NCI-H1105 treated with DMSO at 0.1 percent for 48 hours (cell line): ENCODE data around the gene MAP3K9.

Experiments
- DNase-seq: peaks from one replicate; lab custom pipeline; 2025; lab: John Stamatoyannopoulos, UW

The MAP3K9 gene

DNA sequence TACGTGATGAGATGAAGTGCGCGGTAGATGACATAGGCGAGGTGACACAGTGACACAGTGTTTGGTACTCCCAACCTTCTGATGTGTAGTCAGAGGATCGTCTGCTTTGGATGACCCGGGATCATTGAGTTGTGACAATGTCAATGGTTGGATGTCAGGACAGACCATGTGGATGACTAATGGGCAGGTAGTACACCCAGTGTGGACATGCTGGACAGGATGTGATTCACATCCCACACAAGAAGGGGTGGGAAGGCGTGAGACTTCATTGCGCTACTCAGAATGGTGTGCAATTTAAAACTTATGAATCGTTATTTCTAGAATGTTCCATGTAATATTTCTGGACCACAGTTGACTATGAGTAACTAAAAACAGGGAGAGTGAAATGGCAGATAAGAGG, 23.8 kb downstream of the MAP3K9 start:
- no peak for DNase-seq

DNA sequence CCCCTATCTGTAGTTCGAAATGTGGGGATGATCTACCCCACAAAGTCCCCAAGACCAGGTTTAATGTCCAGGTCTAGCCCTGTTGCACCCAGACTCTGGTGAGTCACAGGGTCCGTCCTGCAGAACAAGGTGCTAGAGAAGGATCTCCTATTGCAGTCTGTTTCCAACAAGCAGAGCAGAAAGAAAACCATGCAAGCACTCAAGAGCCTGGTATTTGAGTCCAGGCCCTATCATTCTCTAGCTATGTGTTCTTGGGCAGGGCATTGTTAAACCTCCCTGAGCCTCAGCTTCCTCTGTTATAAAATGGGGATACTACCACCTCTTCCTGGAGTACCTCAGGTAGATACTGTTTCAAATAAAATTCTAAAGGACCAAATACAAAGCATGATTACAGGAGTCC, 24.4 kb downstream of the MAP3K9 start:
- DNase-seq, result no peak

DNA sequence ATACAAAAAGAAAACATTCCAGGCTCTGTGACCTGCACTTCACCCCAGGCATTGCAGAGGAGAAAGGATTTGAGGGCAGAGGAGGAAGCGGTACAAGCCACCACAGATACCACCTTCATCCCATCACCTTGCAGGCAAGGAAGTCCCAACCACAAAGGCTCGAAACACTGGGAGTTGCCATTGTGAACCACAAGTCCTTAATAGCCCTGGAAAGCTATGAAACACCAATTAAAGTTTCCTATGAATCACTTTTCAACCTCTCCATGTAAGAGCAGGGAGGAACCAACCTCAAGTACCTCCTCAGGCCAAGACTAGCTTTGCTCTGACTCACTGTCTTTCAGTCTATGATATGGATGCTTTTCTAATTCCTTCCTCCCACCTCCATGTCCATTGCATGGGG, 27.0 kb downstream of the MAP3K9 start:
- no peak for DNase-seq

DNA sequence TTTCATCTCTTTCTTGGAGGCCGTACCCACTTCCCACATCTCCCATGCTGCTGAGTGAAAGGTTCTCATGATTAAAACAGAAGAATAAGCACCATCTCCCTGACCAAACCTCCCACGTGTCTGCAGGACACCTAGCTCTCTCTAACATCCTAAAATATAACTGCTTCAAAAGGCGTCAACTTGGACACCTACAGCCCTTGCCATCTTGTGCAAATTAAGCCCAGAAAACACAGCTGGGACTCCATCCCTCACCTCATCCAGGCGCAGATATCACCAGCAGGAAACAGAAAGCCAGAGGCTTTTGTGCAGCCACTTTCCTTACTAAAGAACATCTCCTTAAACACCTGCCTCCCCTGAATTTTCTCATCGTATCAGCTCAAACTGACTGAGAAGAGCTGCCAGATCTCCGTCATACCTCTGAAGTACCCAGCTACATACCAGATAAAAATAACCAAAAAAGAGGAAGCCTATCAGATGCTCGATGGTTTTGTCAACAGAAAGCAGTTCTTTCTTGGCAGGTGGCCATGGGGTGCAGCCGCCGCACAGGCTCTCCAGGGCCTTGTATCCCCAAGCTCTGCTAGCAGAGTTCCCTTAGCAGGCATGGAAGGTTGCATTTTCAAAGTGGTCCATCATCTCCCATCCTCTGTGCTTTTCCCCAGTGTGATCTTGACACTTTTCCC, 28.8 kb downstream of the MAP3K9 start:
- DNase-seq, result peak; percentile 83

DNA sequence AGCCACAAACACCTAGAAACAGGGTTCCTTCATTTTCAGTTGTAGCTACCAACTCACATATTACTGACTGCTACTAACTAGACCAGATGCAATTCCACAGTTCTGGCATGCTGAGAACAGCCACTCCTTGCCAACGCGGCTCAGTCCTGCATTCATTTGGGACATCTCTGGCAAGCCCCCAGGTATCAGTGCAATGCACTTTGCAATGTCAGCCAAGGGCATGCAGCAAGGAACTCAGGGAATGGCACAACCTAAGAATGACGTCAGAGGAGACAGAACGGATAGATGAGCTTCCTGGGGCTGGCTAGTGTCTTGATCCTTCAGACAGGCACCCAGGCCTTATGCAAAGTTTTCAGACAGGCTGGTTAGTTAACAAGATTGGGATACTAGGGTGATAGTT, 29.6 kb downstream of the MAP3K9 start:
- no peak for DNase-seq

DNA sequence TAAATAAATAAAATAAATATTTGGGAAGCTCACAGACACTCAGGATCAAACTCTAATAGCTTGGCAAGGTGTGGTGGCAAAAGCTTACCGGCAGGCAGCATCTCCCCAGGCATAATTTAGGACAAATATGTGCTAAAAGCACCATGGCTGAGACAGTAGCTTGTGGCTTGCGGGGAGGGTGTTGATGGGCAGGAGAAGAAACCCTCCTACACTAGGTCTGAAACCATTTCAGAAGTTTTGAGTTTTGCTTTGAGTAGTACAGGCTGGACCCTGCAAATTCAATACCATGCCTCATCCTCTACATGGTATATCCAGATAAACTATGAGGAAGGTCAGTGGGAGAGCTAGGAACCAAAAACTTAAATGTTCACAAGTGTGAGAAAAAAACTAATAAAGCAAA, 33.1 kb downstream of the MAP3K9 start:
- no peak for DNase-seq

DNA sequence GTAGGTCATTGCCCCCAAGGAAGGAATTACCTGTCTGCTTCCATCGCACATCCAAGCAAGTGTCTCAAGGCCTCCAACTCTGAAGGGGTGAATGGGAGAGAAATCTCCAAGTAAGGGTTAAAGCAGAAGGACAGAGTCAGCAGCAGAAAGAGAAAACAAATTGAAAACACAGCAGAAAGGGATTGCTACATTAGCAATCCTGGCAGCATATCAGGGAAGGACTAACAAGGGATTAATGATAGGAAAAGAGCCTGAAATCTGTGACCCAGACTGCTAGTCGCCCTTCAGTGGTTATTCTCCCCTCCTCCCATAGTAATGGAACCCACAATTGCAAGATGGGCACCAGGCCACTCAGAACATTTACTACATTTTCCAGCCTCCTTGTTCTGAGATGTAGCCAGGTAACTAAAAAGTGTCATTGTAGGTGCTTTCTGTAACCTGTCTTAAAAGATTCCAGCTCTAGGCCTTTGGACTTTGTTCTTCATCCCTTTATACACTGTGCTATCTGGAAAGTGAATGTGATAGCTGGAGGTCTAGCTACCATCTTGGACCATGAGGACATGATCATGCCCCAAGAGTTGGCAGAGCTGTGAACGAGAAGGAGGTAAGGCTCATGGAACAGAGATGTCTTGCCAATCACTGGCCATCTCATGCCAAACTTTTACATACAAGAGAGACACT, 36.0 kb downstream of the MAP3K9 start:
- DNase-seq, result no peak

DNA sequence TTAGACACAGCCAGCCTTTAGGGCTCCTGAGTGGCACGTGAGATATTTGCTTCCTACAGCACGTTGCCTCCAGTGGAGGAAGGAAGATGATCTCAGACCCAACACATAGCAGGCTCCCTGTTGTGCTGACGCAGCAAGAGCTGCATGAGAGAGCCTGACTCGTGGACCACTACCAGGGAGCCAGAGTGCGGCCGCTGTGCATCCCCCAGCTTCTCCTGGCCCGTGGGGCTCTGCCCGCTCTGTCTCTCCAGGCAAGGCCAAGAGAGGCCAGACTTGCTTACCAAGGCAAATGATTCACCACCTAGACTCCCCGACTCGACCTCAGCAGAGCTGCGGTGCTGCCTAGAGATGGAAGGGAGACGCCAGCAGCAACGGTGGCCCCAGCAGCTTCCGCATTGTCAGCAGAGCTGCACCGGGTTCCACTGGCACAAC, 37.5 kb downstream of the MAP3K9 start:
- no peak for DNase-seq

DNA sequence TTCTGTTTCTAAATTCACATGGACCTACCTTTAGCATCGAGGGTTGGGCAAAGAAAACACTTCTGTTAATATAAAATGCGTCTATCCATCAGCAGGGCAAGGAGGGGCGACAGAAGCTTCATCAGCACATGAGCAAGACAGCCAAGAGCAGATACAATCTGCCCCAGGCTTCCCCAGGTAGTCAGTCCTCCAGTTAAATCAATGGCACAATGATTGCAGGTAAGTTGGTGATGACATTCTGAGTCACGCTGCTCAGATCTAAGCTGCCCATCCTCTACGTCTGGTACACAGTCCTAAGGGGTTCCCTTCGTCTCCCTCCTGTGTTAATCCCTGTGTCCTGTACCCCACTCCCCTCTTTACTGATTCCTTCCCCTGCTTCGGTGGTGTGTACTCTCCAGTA, 38.8 kb downstream of the MAP3K9 start:
- DNase-seq, result no peak

DNA sequence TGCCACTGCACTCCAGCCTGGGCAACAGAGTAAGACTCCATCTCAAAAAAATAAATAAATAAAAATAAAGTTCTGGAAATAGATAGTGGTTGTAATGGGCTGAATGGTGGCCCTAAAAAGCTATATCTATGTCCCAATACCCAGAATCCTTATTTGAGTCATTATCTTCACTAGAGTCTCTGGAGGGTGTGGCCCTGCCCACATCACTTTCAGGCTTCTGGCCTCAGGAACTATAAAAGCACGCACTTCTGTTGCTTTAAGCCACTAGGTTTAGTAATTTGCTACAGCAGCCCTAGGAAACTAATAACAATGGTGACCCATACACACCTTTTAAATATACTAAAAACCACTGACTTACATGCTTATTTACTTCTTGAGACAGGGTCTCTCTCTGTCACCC, 49.9 kb downstream of the MAP3K9 start:
- DNase-seq, result no peak

DNA sequence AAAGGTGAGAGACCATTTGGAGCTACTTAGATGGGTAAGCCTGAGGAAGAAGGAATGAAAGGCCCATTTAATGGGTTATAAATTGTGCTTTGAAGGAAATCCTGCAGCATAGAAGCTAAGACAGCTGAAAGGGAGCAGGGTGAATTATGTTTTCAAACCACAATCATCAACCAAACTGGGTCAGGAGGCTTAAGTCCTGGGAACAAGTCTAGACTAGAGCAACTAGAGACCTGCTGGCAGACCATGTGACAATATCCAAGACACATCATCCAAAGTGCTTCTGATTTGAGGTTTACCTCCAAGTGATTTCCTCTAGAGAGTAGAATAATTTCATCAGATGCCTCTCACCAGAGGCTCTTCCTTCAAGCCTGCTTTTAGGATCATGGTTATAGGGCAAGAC, 53.7 kb downstream of the MAP3K9 start:
- no peak for DNase-seq

DNA sequence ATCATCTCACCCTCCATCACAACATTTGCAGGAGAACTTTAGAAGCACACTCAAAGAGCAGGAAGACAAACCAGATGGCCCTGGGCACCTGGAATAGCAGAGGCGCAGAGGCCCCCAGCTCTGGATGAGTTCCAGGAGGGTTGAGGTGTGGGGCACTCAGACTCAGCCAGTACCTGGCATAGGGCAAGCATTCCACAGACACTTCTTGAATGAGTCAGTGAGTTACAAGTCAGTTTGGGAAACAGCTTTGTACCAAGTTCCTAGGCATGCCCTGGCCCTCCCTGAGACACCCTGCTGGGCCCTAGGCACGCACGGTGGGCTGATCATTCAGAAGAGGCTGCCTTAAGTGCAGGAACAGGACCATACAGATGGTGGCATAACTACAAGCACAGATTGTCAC, 54.3 kb downstream of the MAP3K9 start:
- no peak for DNase-seq

DNA sequence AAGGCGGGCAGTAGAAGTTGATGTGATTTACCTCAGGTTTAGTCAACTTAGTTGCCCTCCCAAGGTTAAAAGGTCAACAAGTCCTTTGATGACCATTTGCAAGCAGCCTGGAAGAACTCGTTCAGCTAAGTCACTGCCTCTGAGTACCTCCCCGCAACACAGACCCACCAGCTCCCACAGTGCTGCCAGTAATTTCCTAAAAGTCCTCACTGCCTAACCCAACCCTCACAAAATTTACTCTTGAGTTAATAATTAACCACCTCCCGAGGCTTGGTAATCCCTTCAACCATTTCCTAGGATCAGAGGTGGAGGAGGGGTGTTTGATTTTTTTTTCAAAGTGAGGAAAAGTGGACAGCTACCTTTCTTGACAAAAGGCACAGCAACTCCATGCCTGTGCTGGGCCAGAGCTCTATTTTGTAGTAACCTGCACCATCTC, 55.8 kb downstream of the MAP3K9 start:
- DNase-seq, result no peak

DNA sequence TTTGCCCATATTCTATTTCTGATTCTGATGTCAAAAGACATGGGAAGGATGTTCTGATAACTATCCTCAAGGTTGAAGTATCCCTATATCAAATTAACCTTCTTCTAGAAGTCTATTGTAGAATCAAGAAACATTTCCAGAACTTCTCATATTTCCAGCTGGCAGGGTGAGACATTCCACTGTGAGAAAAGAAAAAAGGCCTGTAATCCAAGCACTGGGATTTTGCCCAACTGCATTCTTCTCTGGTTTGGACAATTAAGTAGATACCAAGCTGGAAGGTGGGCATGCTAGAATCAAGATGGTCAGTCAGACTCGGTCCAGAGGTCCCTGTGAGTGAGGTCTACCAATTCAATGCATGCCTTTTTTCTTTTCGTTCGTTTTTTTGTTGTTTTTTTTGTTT, 60.9 kb downstream of the MAP3K9 start:
- no peak for DNase-seq

DNA sequence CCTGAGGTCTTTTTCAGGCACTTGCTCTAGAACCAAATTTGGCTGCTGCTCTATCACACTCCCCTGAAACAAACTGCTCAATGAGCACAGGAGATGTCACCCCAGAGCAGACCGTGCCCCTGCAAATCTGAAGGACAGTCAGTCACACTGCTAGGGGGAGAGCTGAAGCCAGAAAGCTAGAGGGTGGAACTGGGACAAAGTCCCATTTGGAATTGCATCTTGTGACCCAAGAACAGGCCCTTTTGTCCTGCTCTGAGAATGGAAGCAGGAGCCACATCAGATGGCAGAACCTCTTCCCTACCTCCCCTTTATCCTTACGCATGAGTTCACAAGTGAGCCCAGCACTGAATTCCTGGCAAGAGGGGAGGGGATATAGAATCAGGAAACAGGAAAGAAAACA, 64.7 kb downstream of the MAP3K9 start:
- no peak for DNase-seq

DNA sequence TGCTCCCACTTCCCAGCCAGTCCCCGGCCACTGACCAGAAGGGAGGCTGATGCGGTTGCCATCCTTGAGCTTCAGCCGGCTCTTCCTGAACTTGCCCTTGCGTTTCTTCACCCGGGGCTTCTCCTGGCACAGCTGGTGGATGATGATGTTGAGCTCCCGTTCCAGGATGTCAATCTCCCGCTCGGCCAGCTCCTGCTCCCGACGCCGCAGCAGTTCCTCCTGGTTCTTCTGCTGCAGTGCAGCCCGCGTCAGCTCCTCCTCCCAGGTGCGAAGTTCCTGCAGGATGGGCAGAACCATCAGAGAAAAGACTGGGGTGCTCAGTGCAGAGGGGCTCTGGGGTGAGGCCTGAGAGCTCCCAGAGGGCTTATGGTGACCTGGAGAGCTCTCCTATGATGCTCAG, 67.0 kb downstream of the MAP3K9 start:
- no peak for DNase-seq

DNA sequence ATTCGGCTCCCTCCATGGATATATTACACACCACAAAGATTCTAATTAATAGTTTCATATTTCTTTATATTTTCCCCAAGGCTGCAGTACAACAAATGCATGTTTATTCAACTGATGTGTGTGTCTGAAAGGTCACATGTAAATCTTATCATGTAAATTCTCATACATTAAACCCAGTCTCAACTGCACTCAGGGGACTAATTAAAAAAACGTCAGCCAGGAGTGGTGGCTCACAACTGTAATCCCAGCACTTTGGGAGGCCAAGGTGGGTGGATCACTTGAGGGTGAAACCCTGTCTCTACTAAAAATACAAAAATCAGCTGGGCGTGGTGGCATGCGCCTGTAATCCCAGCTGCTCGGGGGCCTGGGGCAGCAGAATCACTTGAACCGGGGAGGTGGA, 67.8 kb downstream of the MAP3K9 start:
- no peak for DNase-seq

DNA sequence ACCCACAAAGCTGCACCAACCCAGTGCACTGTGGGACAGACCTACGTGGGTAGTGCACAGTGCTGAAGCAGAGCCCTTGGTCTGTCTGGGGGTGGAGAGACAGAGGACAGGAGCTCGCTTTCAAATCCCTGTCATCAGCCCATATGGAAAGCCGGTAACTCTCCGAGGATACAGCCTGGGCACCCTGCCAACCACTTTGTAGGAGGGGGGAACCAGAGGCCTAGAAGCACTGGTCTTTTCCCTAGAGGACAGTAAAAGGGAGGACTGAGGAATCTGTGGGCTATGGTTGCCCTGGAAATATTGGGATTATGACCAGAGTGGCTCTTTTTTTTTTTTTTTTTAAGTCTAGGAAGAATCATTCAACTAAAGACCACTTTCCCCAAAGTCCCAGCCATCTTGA, 74.3 kb downstream of the MAP3K9 start:
- DNase-seq, result peak; percentile 75

DNA sequence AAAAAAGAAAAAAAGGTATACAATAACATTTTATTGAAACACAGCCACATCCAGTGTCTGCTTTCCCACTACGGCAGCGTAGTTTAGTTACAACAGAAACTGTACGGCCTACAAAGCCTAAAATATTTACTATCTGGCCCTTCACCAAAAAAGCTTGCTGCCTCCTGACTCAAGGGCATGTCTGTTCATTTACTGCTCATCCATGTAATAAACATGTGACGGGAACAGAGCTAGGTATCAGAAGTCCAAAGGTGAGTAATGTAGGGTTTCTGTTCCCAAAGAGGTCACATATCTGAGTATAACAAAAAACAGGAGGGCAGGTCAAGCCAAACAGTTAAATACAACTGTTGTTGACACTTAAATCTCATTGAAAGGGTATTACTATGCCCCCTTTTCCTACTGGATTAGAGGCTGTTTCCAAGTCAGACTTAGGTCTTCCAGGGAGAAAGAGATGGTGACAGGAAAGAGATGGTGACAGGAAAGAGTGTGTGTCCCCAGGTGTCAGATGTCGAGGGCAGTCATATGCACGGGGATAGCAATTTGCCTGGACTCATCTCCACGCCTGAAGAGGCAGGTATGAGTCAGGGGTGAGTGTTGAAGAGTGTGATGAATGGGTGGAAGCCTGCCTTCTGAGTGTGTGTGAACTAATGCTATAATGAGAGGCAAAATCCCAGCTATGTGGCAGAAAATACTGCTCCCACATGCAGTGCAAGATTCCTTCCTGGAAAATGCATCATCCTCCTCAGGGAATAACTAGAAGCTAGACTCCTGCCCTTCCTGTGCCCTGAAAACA, 77.7 kb downstream of the MAP3K9 start:
- no peak for DNase-seq

DNA sequence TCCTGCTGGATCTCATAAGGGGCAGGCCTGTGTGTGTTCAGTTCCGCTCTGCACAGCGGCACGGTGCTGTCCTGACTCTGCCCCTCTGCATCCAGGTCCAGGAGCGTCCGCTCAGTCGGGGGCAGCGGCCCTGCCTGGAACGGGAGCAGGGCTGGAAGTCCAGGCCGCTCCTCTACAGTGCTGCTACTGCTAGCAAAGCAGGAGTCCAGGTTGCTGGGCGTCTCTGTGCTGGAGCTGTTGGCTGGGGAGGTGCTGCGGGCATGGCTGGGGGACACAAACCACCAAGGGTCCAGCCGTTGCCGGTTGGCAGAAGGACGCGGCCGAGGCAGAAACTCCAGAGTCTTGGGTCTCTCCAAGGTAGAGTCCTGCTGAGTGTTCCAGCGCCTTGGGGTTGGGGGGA, 78.9 kb downstream of the MAP3K9 start:
- no peak for DNase-seq

DNA sequence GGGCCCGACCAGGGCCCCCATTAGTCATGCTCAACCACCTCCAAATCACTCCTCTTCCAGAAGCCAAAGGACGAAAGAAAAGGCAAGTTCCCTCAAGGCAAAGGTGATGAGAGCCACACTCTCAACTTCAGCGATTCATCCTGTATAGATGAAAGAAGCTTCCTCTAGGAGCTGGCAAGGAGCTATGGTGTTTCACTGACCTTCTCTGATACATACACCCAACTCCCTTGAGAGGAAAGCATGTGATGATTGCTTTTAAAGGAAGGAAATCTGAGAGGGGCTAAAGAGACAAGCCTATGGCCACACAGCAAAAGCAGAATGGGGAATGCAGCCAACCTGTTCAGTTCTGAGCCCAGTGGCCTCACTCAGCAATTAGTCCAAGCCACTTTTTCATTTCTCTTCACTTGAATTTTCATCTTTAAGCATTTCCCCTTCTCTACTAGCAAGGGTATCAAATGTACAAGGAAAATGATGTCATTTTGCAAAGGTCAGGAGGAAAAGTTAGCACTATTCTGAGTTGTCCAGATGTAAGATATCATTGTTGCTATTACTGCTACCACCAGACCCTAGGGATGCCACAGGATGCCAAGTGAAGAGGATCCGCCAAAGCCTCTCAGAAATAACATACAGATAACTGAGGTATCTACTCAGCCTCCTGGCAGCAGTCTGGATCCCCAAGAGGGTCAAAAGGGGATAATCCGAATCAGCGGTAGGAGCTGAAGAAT, 82.5 kb downstream of the MAP3K9 start:
- no peak for DNase-seq

DNA sequence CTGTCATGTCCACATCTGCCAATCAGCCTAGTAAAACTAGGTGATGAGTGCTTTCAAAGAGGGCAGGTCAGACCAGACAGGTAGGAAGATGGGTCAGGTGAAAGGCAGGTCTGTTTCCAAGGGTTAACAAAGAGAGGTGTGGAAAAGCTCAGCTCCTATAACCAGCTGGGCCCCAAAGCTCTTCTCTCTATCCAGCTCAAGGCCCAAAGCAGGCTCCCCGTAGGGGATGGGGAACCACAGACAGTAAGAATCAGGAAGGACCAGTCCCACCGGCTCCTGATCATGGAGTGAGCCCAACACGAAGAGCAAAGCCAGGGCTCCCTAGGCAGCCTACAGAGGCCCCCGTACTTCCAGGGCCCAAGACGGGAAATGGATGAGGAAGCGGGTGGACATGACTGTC, 84.4 kb downstream of the MAP3K9 start:
- DNase-seq, result no peak

DNA sequence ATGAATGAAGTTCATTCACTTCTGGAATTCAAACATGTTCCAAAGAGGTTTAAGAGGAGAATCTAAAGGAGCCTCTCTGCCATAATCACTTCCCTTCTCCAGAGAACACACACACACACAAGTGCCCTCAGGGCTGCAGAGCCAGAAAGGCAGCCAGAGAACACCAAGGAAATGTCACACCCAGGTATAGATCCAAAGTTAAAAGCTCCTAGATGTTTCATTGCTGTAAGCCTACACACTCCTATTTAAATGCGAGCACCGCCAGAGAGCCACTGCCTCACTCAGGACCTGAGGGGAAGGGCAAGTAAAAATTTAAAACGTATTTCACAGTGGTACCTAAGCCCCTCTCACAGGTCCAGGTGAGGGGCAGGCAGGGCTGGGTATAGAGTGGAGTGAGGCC, 85.2 kb downstream of the MAP3K9 start:
- no peak for DNase-seq
